GM23338 (cell line): ENCODE results near the gene RUNX3. TPM values are rescaled to one million over a fixed set of nuclear protein-coding genes. Genes with fewer than 3 reads are reported as not detected.

Experiments
- ATAC-seq: fragments of 200-7000 bp; cut with Tn5 transposase; 3 replicates; pipeline ENCODE4 v1.9.1; 2020
- DNase-seq: peaks from one replicate; pipeline ENCODE4 v3.0.0-alpha.2; 2015; ENCODE audit warnings: low spot score
- H2AFZ ChIP-seq: fragments of 200-600 bp; sonication (generic); 2 replicates; pipeline ENCODE4 v1.8.0; 2016; ENCODE audit warnings: antibody characterized with exemption, mild to moderate bottlenecking, moderate library complexity
- H3F3A ChIP-seq: fragments of 200-600 bp; sonication (generic); replicated peaks from 2 replicates; pipeline ENCODE4 v1.8.0; 2017; ENCODE audit warnings: antibody characterized with exemption, mixed run types, low read depth
- H3K27ac ChIP-seq: fragments of 200-600 bp; sonication (generic); 2 replicates; pipeline ENCODE4 v1.6.1; 2016; ENCODE audit warnings: low read depth
- H3K27me3 ChIP-seq: fragments of 200-600 bp; sonication (generic); 2 replicates; pipeline ENCODE4 v1.8.0; 2016; ENCODE audit warnings: mild to moderate bottlenecking, mixed run types, moderate library complexity; ENCODE audit not compliant: insufficient read depth
- H3K36me3 ChIP-seq: fragments of 200-600 bp; sonication (generic); 2 replicates; pipeline ENCODE4 v1.8.0; 2016; ENCODE audit warnings: mild to moderate bottlenecking; ENCODE audit not compliant: insufficient read depth
- H3K4me1 ChIP-seq: fragments of 200-600 bp; sonication (generic); 2 replicates; pipeline ENCODE4 v1.8.0; 2016; ENCODE audit warnings: mild to moderate bottlenecking, moderate library complexity; ENCODE audit not compliant: insufficient read depth
- H3K4me2 ChIP-seq: fragments of 200-600 bp; sonication (generic); 2 replicates; pipeline ENCODE4 v1.7.1; 2017; ENCODE audit warnings: mixed run types
- H3K4me3 ChIP-seq: fragments of 200-600 bp; sonication (generic); 2 replicates; pipeline ENCODE4 v1.6.1; 2016; ENCODE audit warnings: mixed run types
- H3K79me2 ChIP-seq: fragments of 200-600 bp; sonication (generic); replicated peaks from 2 replicates; pipeline ENCODE4 v1.8.0; 2017; ENCODE audit warnings: mild to moderate bottlenecking; ENCODE audit not compliant: insufficient read depth
- H3K9me2 ChIP-seq: fragments of 200-600 bp; sonication (generic); 2 replicates; pipeline ENCODE4 v1.8.0; 2017; ENCODE audit not compliant: insufficient read depth
- H4K20me1 ChIP-seq: fragments of 200-600 bp; sonication (generic); replicated peaks from 2 replicates; pipeline ENCODE4 v1.8.0; 2017; ENCODE audit warnings: mild to moderate bottlenecking; ENCODE audit not compliant: insufficient read depth
- H3K27ac Mint-ChIP-seq: 2 replicates; pipeline ENCODE4 v1.8.0; 2020; ENCODE audit warnings: inconsistent platforms, mild to moderate bottlenecking, moderate library complexity, mixed read lengths
- H3K27me3 Mint-ChIP-seq: 3 replicates; pipeline ENCODE4 v1.8.0; 2022; ENCODE audit warnings: low read depth, mild to moderate bottlenecking, moderate library complexity, mixed read lengths, inconsistent platforms; ENCODE audit not compliant: insufficient read depth, poor library complexity
- H3K36me3 Mint-ChIP-seq: 3 replicates; pipeline ENCODE4 v1.8.0; 2021; ENCODE audit warnings: low read depth, mild to moderate bottlenecking, inconsistent platforms, moderate library complexity, mixed read lengths
- H3K4me1 Mint-ChIP-seq: 3 replicates; pipeline ENCODE4 v1.8.0; 2020; ENCODE audit warnings: mild to moderate bottlenecking, inconsistent platforms, mixed read lengths
- H3K4me3 Mint-ChIP-seq: 3 replicates; pipeline ENCODE4 v1.8.0; 2021; ENCODE audit warnings: moderate library complexity, mild to moderate bottlenecking, inconsistent platforms, mixed read lengths
- H3K9me3 Mint-ChIP-seq: 3 replicates; pipeline ENCODE4 v1.8.0; 2020; ENCODE audit warnings: moderate library complexity, mild to moderate bottlenecking, inconsistent platforms, mixed read lengths
- EZH2 ChIP-seq: fragments of 200-600 bp; sonication (generic); IDR thresholded peaks from one replicate; pipeline ENCODE4 v1.8.0; 2017; ENCODE audit warnings: antibody characterized with exemption, mild to moderate bottlenecking, low read depth; ENCODE audit not compliant: unreplicated experiment
- EZH2phosphoT487 ChIP-seq: fragments of 200-600 bp; sonication (generic); IDR thresholded peaks from one replicate; pipeline ENCODE4 v1.8.1; 2018; ENCODE audit warnings: antibody characterized with exemption; ENCODE audit not compliant: unreplicated experiment
- JUNB ChIP-seq: IDR thresholded peaks from one replicate; pipeline ENCODE4 v1.6.1; 2016; ENCODE audit warnings: antibody characterized with exemption; ENCODE audit not compliant: unreplicated experiment
- NANOG ChIP-seq: IDR thresholded peaks from 2 replicates; pipeline ENCODE4 v1.6.1; 2016; ENCODE audit warnings: antibody characterized with exemption, borderline replicate concordance
- POLR2AphosphoS5 ChIP-seq: IDR thresholded peaks from 2 replicates; pipeline ENCODE4 v1.6.1; 2016; ENCODE audit warnings: antibody characterized with exemption, low read depth
- STAT1 ChIP-seq: IDR thresholded peaks from one replicate; pipeline ENCODE4 v1.6.1; 2016; ENCODE audit warnings: antibody characterized with exemption; ENCODE audit not compliant: unreplicated experiment
- ZNF114 ChIP-seq: fragments of 250-450 bp; sonication (Bioruptor Pico); IDR thresholded peaks from 2 replicates; pipeline ENCODE4 v1.5.0; 2020; ENCODE audit warnings: mild to moderate bottlenecking, moderate library complexity
- ZNF331 ChIP-seq: fragments of 250-450 bp; sonication (Bioruptor Pico); IDR thresholded peaks from 2 replicates; pipeline ENCODE4 v1.5.0; 2020; ENCODE audit warnings: low read depth, mild to moderate bottlenecking, moderate library complexity
- polyA plus RNA-seq: library from polyadenylated mRNA; unstranded; fragments of >200 nt; fragmentation: Nextera tagmentation; extraction: Ambion mirVana; gene quantifications from 2 replicates; pipeline ENCODE4 v1.2.1, GENCODE V29; 2016
- total RNA-seq: library from RNA; depleted of rRNA; stranded (reverse); fragments of >200 nt; shearing (Covaris generic); gene quantifications from 2 replicates; pipeline ENCODE4 v1.2.3, GENCODE V29; 2014
- TF ChIP-seq, protein P1 (sequence below): IDR thresholded peaks from one replicate; pipeline ENCODE4 v1.6.1; 2018; ENCODE audit warnings: antibody characterized with exemption; ENCODE audit not compliant: unreplicated experiment
- TF ChIP-seq, protein P2 (sequence below), 2 experiments: fragments of 200-600 bp in 1 of 2; sonication (generic) in 1 of 2; conservative IDR thresholded peaks; 2 replicates each; pipeline versions ENCODE4 v1.5.1 to v1.6.1; 2016 to 2017; ENCODE audit warnings: antibody characterized with exemption in 2 of 2, low read depth in 2 of 2, mild to moderate bottlenecking in 2 of 2, moderate library complexity in 1 of 2

Gene RUNX3
- total and polyA plus RNA-seq, 2 experiments from 2014 or later, result 0.23 to 0.73 TPM

- Histone ChIP-seq H3K27me3 (no peaks in the 10 kb centered on the region), H3K4me2 (no peak overlapping the region), H3K9me2 (no peaks in the 10 kb centered on the region), H3K27ac (no peak overlapping the region), H4K20me1 (no peaks in the 10 kb centered on the region), H2AFZ (no peak overlapping the region; the same call in 1 of the 2 replicates), H3K36me3 (no peaks in the 10 kb centered on the region), H3K4me3 (no peak overlapping the region), H3K4me1 (no peaks in the 10 kb centered on the region), H3F3A (no peaks in the 10 kb centered on the region), H3K79me2 (no peaks in the 10 kb centered on the region)
- no peak for ATAC-seq
- DNase-seq, result no peak
- Mint-ChIP-seq H3K4me1 (peaks cover 16% of the 10 kb centered on the region), H3K27me3 (peaks cover 12% of the 10 kb centered on the region), H3K9me3 (no peaks in the 10 kb centered on the region), H3K4me3 (no peak overlapping the region), H3K36me3 (no peaks in the 10 kb centered on the region), H3K27ac (no peak overlapping the region)
- TF ChIP-seq POLR2AphosphoS5, result no peak
These were observed 27.6 kb downstream of the RUNX3 start for GRCh38 chr1:24902471-24902891.

DNA sequence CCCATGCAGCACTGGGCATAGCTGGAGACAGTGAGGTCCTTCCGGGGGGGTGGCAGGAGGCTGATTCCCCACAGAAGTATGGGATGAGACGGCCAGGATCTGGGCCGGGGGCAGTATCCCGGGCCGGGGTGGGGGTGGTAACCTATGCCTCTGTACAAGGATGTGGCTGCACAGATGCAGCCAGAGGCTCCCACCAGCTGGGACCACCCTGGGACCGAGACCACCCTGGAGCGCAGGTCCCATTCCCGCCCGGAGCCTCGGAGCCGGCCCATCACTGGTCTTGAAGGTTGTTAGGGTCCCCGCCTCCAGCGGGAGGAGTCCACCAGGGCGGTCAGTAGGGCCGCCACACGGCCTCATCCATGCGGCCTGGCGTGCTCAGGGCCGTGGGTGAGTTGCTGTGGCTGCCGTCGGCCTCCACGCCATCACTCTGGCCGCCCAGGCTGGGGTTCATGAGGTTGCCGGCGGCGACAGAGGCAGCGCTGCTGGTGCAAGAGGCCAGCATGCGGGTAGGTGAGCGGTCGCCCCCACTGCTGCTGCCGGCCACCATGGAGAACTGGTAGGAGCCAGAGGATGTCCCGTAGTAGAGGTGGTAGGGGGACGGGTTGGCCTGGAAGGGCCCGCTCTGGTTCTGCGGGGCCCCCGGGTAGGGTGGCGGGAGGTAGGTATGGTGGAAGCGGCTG lies 28.1 kb downstream of the RUNX3 start:
- H3K4me1 Mint-ChIP-seq, result peaks cover 16% of the 10 kb centered on the region
- Histone ChIP-seq H2AFZ (no peak overlapping the region), H3F3A (no peaks in the 10 kb centered on the region), H3K4me2 (no peak overlapping the region), H3K27me3 (no peaks in the 10 kb centered on the region), H3K36me3 (no peaks in the 10 kb centered on the region), H3K79me2 (no peaks in the 10 kb centered on the region), H4K20me1 (no peaks in the 10 kb centered on the region), H3K4me3 (no peak overlapping the region), H3K4me1 (no peaks in the 10 kb centered on the region), H3K27ac (no peak overlapping the region), H3K9me2 (no peaks in the 10 kb centered on the region)
- no peak overlapping the region for H3K27ac Mint-ChIP-seq
- H3K4me3 Mint-ChIP-seq, result no peak overlapping the region
- H3K9me3 Mint-ChIP-seq, result no peaks in the 10 kb centered on the region
- peaks cover 12% of the 10 kb centered on the region for H3K27me3 Mint-ChIP-seq
- H3K36me3 Mint-ChIP-seq, result no peaks in the 10 kb centered on the region
- ATAC-seq (no peak), DNase-seq (no peak)
- no peak for TF ChIP-seq EZH2phosphoT487
- TF ChIP-seq ZNF114, result no peak
- TF ChIP-seq NANOG, result no peak
- TF ChIP-seq, protein P1, sequence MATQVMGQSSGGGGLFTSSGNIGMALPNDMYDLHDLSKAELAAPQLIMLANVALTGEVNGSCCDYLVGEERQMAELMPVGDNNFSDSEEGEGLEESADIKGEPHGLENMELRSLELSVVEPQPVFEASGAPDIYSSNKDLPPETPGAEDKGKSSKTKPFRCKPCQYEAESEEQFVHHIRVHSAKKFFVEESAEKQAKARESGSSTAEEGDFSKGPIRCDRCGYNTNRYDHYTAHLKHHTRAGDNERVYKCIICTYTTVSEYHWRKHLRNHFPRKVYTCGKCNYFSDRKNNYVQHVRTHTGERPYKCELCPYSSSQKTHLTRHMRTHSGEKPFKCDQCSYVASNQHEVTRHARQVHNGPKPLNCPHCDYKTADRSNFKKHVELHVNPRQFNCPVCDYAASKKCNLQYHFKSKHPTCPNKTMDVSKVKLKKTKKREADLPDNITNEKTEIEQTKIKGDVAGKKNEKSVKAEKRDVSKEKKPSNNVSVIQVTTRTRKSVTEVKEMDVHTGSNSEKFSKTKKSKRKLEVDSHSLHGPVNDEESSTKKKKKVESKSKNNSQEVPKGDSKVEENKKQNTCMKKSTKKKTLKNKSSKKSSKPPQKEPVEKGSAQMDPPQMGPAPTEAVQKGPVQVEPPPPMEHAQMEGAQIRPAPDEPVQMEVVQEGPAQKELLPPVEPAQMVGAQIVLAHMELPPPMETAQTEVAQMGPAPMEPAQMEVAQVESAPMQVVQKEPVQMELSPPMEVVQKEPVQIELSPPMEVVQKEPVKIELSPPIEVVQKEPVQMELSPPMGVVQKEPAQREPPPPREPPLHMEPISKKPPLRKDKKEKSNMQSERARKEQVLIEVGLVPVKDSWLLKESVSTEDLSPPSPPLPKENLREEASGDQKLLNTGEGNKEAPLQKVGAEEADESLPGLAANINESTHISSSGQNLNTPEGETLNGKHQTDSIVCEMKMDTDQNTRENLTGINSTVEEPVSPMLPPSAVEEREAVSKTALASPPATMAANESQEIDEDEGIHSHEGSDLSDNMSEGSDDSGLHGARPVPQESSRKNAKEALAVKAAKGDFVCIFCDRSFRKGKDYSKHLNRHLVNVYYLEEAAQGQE, result no peak
- no peak for TF ChIP-seq ZNF331 (CRISPR knock-in tag)
- TF ChIP-seq POLR2AphosphoS5, result no peak
- TF ChIP-seq EZH2, result no peak
- no peak for TF ChIP-seq STAT1
- TF ChIP-seq, protein P2, sequence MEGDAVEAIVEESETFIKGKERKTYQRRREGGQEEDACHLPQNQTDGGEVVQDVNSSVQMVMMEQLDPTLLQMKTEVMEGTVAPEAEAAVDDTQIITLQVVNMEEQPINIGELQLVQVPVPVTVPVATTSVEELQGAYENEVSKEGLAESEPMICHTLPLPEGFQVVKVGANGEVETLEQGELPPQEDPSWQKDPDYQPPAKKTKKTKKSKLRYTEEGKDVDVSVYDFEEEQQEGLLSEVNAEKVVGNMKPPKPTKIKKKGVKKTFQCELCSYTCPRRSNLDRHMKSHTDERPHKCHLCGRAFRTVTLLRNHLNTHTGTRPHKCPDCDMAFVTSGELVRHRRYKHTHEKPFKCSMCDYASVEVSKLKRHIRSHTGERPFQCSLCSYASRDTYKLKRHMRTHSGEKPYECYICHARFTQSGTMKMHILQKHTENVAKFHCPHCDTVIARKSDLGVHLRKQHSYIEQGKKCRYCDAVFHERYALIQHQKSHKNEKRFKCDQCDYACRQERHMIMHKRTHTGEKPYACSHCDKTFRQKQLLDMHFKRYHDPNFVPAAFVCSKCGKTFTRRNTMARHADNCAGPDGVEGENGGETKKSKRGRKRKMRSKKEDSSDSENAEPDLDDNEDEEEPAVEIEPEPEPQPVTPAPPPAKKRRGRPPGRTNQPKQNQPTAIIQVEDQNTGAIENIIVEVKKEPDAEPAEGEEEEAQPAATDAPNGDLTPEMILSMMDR (conservative IDR thresholded peaks at IDR 0.05; ENCODE audit: low read depth in 2 of 2), result no peak
- TF ChIP-seq JUNB, result no peak
